PC-9 (cell line): ENCODE measurements around the gene AP4S1. TPM values are rescaled to one million over a fixed set of nuclear protein-coding genes. Genes with fewer than 3 reads are reported as not detected.
"Not testable (repeated sequence)": the region's sequence is repeated elsewhere in the genome, so short reads cannot be mapped to it uniquely, and the experiment has no call there.

Source experiments
- BruUV-seq: library from RNA; stranded (reverse); fragments of 400-500 nt; replicated peaks from 2 replicates; lab custom pipeline; 2021; lab: Mats Ljungman, UMichigan
- CTCF ChIA-PET: fragments of 300-600 bp; sonication (Branson Sonifier 250); formaldehyde crosslinking; loops from one replicate; lab custom pipeline; 2022; ENCODE audit warnings: antibody characterized with exemption; lab: Charles Lee
- POLR2A ChIA-PET: fragments of 300-600 bp; sonication (Branson Sonifier 250); formaldehyde crosslinking; loops from one replicate; lab custom pipeline; 2022; ENCODE audit warnings: antibody characterized with exemption; ENCODE audit not compliant: unreplicated experiment; lab: Charles Lee
- DNase-seq, 2 experiments: peaks; one replicate each; pipeline versions ENCODE4 v3.0.0 to v3.0.0-alpha.2; 2015 to 2022; ENCODE audit warnings: mixed read lengths in 1 of 2
- H2AFZ ChIP-seq: fragments of 200-600 bp; sonication (generic); 2 replicates; pipeline ENCODE4 v1.8.1; 2017; ENCODE audit warnings: antibody characterized with exemption
- H3F3A ChIP-seq: fragments of 200-600 bp; sonication (generic); 2 replicates; pipeline ENCODE4 v1.8.1; 2017; ENCODE audit warnings: antibody characterized with exemption, mild to moderate bottlenecking, low read depth; ENCODE audit not compliant: insufficient read depth
- H3K27ac ChIP-seq: fragments of 200-600 bp; sonication (generic); 2 replicates; pipeline ENCODE4 v1.6.1; 2016; ENCODE audit warnings: mixed run types
- H3K27me3 ChIP-seq: fragments of 200-600 bp; sonication (generic); 2 replicates; pipeline ENCODE4 v1.6.1; 2016; ENCODE audit warnings: low read depth, mixed run types; ENCODE audit not compliant: insufficient read depth
- H3K36me3 ChIP-seq: fragments of 200-600 bp; sonication (generic); 2 replicates; pipeline ENCODE4 v1.6.1; 2016; ENCODE audit warnings: low read depth, mixed run types
- H3K4me1 ChIP-seq: fragments of 200-600 bp; sonication (generic); replicated peaks from 2 replicates; pipeline ENCODE4 v1.6.1; 2016; ENCODE audit warnings: mixed run types; ENCODE audit not compliant: insufficient read depth
- H3K4me2 ChIP-seq: fragments of 200-600 bp; sonication (generic); 2 replicates; pipeline ENCODE4 v1.6.1; 2017; ENCODE audit warnings: mixed run types
- H3K4me3 ChIP-seq: fragments of 200-600 bp; sonication (generic); 2 replicates; pipeline ENCODE4 v1.6.1; 2016; ENCODE audit warnings: mixed run types
- H3K79me2 ChIP-seq: fragments of 200-600 bp; sonication (generic); 2 replicates; pipeline ENCODE4 v1.6.1; 2017; ENCODE audit warnings: low read depth, mixed run types
- H3K9me2 ChIP-seq: fragments of 200-600 bp; sonication (generic); 2 replicates; pipeline ENCODE4 v1.8.1; 2017; ENCODE audit warnings: mild to moderate bottlenecking; ENCODE audit not compliant: insufficient read depth
- H3K9me3 ChIP-seq: fragments of 200-600 bp; sonication (generic); 2 replicates; pipeline ENCODE4 v1.8.1; 2016; ENCODE audit warnings: low read depth; ENCODE audit not compliant: insufficient read depth
- H4K20me1 ChIP-seq: fragments of 200-600 bp; sonication (generic); 2 replicates; pipeline ENCODE4 v1.8.1; 2017; ENCODE audit not compliant: insufficient read depth
- CTCF ChIP-seq: fragments of 200-600 bp; sonication (generic); conservative IDR thresholded peaks from 2 replicates; pipeline ENCODE4 v1.6.1; 2017; ENCODE audit warnings: mixed run types, antibody characterized with exemption, mild to moderate bottlenecking, moderate library complexity
- EZH2 ChIP-seq: fragments of 200-600 bp; sonication (generic); IDR thresholded peaks from 2 replicates; pipeline ENCODE4 v1.8.0; 2017; ENCODE audit warnings: antibody characterized with exemption, low read depth
- intact Hi-C: fragments of 100-400 bp; cut with micrococcal nuclease; formaldehyde crosslinking; loops from one replicate; pipeline ENCODE4 v1.10.0; 2022; ENCODE audit not compliant: unreplicated experiment
- total RNA-seq: library from RNA; stranded (reverse); gene quantifications from 2 replicates; pipeline ENCODE4 v1.2.3, GENCODE V29; 2021

AP4S1 gene
- total RNA-seq, 1 experiment from 2014 or later = 2.8 TPM

GRCh38 chr14:31037709-31038221 lies 12.3 kb downstream of the AP4S1 start:
- Histone ChIP-seq H3K27ac (no peak overlapping the region), H3K4me2 (no peak overlapping the region), H3F3A (peaks cover 8% of the 10 kb centered on the region; the same call in 1 of the 2 replicates), H3K4me3 (no peak overlapping the region), H3K4me1 (peaks cover 11% of the 10 kb centered on the region), H3K27me3 (no peaks in the 10 kb centered on the region), H2AFZ (no peak overlapping the region), H4K20me1 (no peaks in the 10 kb centered on the region), H3K36me3 (no peaks in the 10 kb centered on the region), H3K9me3 (no peaks in the 10 kb centered on the region), H3K9me2 (no peaks in the 10 kb centered on the region), H3K79me2 (no peaks in the 10 kb centered on the region)
- CTCF ChIA-PET = no interaction called here
- TF ChIP-seq EZH2 = no peak
- TF ChIP-seq CTCF = no peak
- intact Hi-C loops = no loop called here
- POLR2A ChIA-PET = no interaction called here
- no peak for DNase-seq
- BruUV-seq = no TSS peak

GRCh38 chr14:31038521-31039166 lies 13.2 kb downstream of the AP4S1 start:
- H3K9me2 ChIP-seq = no peaks in the 10 kb centered on the region
- H3K36me3 ChIP-seq = no peaks in the 10 kb centered on the region
- no peak overlapping the region for H3K4me2 ChIP-seq
- H3K79me2 ChIP-seq = no peaks in the 10 kb centered on the region
- no peak overlapping the region for H3K4me3 ChIP-seq
- TF ChIP-seq EZH2 = no peak
- TF ChIP-seq CTCF = no peak
- no TSS peak for BruUV-seq
- no peak overlapping the region for H2AFZ ChIP-seq
- no peaks in the 10 kb centered on the region for H3K27me3 ChIP-seq
- peaks cover 1% of the 10 kb centered on the region; the same call in 1 of the 2 replicates for H3F3A ChIP-seq
- H3K27ac ChIP-seq = no peak overlapping the region
- no peaks in the 10 kb centered on the region for H3K9me3 ChIP-seq
- H4K20me1 ChIP-seq = no peaks in the 10 kb centered on the region
- CTCF ChIA-PET = interaction anchor here (0.7 kb wide), 1 partner anchor 1599 kb away, joined by 3 read pairs; no protein-coding TSS in a partner anchor
- H3K4me1 ChIP-seq = peaks cover 7% of the 10 kb centered on the region
- intact Hi-C loops = no loop called here
- DNase-seq = no peak
- POLR2A ChIA-PET = no interaction called here

- TF ChIP-seq CTCF (no peak), EZH2 (no peak)
- no peaks in the 10 kb centered on the region for H3F3A ChIP-seq
- BruUV-seq = no TSS peak
- H3K79me2 ChIP-seq = no peaks in the 10 kb centered on the region
- no peak overlapping the region for H2AFZ ChIP-seq
- H4K20me1 ChIP-seq = no peaks in the 10 kb centered on the region
- no peak overlapping the region for H3K4me2 ChIP-seq
- H3K36me3 ChIP-seq = no peaks in the 10 kb centered on the region
- intact Hi-C loops = no loop called here
- DNase-seq = no peak
- no peaks in the 10 kb centered on the region for H3K27me3 ChIP-seq
- no peak overlapping the region for H3K27ac ChIP-seq
- H3K4me1 ChIP-seq = no peaks in the 10 kb centered on the region
- no peak overlapping the region for H3K4me3 ChIP-seq
- ChIA-PET CTCF (no interaction called here), POLR2A (no interaction called here)
- H3K9me3 ChIP-seq = no peaks in the 10 kb centered on the region
- H3K9me2 ChIP-seq = no peaks in the 10 kb centered on the region
These were observed 16.9 kb downstream of the AP4S1 start for GRCh38 chr14:31042300-31042699.

- H3F3A ChIP-seq, H3K9me2 ChIP-seq, POLR2A ChIA-PET, intact Hi-C loops, CTCF ChIA-PET, H3K36me3 ChIP-seq, H4K20me1 ChIP-seq, H3K4me2 ChIP-seq, H2AFZ ChIP-seq, H3K9me3 ChIP-seq, H3K27ac ChIP-seq, H3K4me3 ChIP-seq, DNase-seq, H3K79me2 ChIP-seq, H3K4me1 ChIP-seq, H3K27me3 ChIP-seq, BruUV-seq: not testable (repeated sequence)
These were observed 17.4 kb downstream of the AP4S1 start for GRCh38 chr14:31042893-31043292.
